Measurements from ENCODE around the gene NACC2.
"Not testable (repeated sequence)": the region's sequence is repeated elsewhere in the genome, so short reads cannot be mapped to it uniquely, and the experiment has no call there.

NACC2 gene

GRCh38 chr9:135979547-135980166 lies 115.4 kb downstream of the NACC2 start:
- no peak for DNase-seq (ENCODE audit: low read depth in 2 of 2)

DNA sequence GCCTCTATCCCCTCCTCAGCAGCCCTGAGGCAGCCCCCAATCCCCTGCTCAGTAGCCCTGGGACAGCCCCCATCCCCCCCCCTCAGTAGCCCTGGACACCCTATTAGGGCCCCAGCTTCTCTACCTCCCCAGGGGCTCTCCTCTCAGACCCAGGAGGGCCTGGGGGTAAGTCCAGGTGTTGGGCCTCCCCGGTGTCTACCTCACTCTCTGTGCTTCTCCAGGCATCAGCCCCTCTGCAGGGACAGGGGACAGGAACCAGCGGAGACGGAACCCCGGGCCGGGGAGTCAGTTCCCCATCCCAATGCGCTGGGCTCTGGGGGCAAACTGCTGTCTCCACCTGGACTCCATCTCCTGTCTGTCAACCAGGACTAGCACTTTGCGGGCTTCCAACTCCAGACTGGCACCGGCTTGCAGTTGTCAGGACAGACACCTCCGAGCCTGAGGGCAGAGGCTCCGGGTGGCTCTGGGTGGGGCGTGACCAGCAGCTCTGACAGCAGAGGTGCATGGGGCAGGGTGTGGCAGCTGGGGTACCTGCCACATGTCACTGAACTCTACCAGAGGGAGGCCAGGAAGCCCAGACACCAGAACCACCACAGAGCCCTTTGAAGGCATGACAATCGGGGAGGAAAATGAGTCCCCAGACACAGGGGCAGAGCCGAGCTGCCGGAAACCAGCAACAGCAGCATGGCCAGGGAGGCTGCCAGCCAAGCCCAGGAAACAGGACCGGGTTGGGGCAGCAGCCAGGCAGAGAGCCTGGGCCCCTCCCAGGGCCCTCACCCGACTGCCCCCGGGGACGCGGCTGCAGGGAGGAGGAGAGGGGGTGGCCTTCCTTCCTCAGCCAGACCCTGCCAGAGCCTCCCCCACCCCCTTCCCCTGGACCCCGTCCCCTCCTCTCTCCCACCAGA lies 116.2 kb downstream of the NACC2 start:
- peak in 1 of 2 donors; percentile 19 for DNase-seq (ENCODE audit: low read depth in 2 of 2)

DNA sequence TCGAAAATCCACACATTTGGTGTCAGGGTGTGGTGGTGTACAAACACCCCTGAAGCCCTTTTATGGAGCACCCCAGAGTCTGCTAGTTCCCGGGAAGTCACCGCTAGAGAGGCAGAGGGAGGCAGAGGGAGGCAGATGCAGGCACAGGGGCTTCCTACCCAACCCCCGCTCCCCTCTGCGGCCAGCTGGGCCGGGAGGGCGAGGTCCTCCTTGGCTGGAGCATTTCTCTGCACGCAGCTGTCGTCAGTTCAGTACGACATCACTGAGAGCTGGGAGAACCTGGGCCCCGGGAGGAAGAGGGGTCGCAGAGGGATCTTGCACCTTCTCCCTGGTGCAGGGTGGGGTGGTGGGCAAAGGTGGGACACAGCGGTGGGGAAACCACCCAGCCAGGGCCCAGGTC lies 118.1 kb downstream of the NACC2 start:
- no peak for DNase-seq (ENCODE audit: low read depth in 2 of 2)

GRCh38 chr9:135976531-135976930 lies 118.6 kb downstream of the NACC2 start:
- no peak for DNase-seq (ENCODE audit: low read depth in 2 of 2)

DNA sequence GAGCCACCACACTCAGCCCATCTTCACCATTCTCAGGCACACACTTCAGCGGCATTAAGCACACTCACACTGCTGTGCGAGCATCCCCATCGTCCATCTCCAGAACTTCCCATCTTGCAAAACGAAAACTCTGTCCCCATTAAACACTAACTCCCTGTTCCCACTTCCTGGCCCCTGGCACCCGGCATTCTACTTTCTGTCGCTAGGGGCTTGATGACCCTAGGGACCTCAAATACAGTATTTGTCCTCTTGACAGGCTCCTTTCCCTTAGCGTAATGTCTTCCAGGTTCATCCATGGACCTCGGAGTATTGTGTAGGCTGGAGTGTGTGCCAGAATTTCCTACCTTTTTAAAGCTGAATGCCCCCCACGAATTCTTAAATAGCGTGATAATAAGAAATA lies 119.3 kb downstream of the NACC2 start:
- no peak for DNase-seq (ENCODE audit: low read depth in 2 of 2)

DNA sequence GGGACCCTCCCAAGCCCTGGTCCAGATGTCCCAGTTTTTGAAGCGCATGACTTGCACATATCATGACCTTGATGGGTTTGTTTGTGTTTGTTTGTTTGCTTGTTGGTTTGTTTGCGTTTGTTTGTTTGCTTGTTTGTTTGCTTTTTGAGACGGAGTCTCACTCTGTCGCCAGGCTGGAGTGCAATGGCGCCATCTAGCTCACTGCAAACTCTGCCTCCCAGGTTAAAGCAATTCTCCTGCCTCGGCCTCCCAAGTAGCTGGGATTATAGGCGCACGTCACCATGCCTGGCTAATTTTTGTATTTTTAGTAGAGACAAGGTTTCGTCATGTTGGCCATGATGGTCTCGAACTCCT lies 120.9 kb downstream of the NACC2 start:
- DNase-seq (ENCODE audit: low read depth in 2 of 2), result no peak

- DNase-seq (ENCODE audit: low read depth in 2 of 2), result no peak
Observed at GRCh38 chr9:135973277-135974219, 121.5 kb downstream of the NACC2 start.

DNA sequence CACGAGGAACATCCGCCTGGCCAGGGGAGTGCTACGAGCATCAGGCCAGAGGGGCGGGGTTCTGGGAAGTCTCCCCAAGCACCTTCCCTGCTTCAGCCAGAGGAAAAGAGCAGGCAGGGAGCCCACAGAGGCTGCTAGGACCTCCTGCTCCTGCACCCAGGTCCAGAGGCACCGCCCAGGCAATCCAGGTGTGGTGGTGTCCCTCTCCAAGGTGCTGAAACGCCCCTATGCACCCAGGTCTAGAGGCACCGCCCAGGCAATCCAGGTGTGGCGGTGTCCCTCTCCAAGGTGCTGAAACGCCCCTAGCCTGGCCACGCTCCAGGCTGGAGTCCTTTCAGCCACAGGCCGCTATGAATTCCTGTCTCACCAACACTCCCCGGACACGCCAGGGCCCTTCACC lies 123.2 kb downstream of the NACC2 start:
- no peak for DNase-seq (ENCODE audit: low read depth in 2 of 2)

DNA sequence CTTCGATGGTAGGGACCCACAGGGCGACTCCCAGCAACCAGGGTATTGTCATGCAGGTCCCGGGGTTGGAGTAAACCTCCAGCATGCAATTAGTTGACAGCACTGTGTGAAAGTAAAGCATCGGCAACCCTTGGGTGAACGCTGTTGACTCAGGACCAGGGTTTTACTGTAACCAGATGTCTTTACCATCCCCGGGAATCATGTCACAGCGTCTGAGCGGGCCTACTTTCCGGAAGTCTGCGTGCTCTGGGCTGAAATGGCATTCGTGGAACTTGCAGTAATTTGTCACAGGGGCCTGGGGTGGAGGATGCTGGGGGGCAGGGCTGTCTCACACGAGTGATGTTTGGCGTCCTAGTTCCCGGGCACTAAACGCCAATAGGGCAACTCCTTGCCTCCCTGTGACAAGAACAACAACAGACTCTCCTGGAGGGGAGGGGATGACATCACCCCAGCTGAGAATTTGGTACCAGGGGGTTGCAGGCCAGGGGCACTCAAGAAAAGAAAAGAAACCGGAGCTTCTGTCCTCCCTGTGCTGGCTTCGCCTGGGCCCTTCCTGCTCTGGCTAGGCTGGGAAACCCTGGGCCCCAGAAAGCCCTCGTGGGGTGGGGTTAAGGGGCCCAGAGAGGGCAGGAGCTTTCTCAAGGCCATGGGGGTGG lies 123.8 kb downstream of the NACC2 start:
- DNase-seq (ENCODE audit: low read depth in 2 of 2), result no peak

DNA sequence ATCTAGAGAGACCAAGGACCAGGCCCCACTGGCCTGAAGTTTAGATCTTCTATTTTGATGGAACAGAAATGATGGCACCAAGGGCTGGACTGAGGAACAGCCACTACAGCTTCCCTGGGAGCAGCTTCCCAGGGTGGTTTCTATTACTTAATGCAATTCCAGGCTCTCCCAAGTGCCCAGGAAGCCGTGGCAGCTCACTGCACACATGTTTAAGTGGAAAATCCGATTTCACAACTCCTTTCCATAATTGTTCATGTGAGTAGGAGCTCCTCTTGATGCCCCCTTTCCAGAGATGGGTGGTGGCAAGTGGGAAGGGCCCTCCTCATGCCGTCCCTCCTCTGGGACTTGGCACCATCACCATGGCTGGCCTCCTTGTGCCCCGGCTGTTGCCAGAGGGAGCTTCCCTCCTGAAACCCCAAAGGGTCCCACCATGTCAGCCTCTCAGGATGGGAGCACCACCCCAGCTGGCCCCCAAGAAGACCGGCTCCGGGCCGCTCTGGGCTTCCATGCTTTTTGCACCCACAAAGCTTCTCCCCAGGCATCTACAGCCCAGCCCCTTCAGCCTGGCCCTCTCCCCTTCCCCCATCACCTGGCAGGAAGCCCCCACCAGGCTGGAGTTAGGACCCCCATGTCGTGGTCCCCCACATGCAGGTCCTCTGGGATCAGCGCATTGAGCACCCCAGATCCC lies 124.8 kb downstream of the NACC2 start:
- DNase-seq (ENCODE audit: low read depth in 2 of 2), result no peak

DNA sequence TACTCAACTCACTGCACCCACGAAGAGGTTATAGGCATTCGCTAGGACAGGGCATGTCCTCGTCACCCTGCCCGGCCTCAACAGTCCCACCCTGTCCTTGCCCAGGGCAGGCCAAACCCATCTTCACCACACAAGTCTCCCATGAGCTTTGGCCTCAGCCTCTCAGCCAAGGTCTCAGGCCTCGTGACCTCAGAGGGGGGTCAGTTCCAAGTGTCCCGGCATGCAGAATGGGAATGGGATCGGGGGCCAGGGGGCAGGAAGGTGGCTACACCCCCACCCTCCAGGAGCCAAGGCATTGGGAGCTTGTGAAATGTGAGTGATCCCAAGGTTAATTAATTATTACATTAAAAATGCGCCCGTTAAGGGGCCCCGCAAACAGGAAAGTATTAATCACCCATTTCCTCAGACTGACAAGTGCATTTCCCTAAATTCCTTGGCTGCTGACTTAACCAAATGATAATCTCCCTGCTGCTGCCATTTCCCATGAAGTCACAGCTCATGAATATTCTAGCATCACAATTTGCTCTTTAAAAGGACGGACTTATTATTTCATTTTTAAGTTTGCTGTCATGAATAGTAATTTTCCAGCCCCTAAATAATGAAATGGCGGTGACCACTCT lies 125.9 kb downstream of the NACC2 start:
- no peak for DNase-seq (ENCODE audit: low read depth in 2 of 2)

DNA sequence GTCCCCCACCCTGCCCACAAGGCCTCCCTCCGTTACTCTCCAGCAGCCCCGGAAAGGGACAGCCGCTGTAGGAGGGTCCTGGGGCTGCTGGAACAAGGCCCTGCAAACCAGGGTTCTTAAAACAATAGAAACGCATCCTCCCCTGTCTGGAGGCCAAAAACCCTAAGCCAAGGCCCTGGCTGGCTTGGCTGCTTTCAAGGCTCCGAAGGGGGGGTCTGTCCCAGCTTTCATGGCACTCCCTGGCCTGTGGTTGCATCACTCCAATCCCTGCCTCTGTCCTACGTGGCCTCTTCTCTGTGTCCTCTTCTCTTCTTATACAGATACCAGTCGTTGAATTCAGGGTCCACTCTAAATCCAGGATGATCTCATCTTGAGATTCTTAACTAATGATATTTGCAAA lies 126.5 kb downstream of the NACC2 start:
- no peak for DNase-seq (ENCODE audit: low read depth in 2 of 2)

DNA sequence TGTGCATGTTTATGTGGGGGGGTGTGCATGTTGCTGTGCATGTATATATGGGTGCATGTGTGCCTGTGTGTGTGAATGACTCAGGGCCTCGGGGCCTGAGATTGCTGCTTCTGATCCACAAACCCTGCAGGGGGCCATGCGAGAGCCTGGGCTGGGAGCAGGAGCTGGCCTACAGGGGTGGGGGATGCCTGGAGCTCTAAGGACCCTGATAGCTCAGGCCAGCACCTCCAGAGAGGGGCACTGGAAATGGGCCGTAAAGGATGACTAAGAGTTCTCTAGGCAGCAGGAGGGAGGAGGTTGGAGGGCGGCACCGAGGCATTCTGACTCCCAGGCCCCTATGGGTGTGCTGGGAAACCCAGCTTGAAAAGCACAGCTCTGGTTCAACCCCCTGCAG lies 127.0 kb downstream of the NACC2 start:
- no peak for DNase-seq (ENCODE audit: low read depth in 2 of 2)

- not testable (repeated sequence) for DNase-seq (ENCODE audit: low read depth in 2 of 2)
Observed at GRCh38 chr9:135966916-135967260, 128.2 kb downstream of the NACC2 start.

GRCh38 chr9:135965124-135965756 lies 129.8 kb downstream of the NACC2 start:
- no peak for DNase-seq (ENCODE audit: low read depth in 2 of 2)

DNA sequence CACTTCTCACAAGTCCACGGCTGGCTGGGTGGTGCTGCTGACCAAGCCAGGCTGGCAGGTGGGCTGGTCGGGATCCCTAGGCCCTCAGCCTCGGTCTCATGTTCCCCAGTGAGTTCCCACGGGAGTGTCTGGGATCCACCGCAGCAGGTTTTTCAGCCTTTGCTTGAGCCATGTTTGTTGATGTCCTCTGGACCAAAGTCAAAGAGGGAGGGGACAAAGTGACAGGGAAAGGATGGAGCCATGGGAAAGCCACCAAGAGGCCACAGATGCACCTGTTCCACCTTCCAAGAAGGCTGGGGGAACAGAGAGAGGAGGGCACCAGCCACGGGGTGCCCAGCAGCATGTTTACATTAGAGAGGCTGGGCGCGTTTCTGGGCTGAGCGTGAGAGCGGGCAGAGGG lies 131.2 kb downstream of the NACC2 start:
- no peak for DNase-seq (ENCODE audit: low read depth in 2 of 2)

DNA sequence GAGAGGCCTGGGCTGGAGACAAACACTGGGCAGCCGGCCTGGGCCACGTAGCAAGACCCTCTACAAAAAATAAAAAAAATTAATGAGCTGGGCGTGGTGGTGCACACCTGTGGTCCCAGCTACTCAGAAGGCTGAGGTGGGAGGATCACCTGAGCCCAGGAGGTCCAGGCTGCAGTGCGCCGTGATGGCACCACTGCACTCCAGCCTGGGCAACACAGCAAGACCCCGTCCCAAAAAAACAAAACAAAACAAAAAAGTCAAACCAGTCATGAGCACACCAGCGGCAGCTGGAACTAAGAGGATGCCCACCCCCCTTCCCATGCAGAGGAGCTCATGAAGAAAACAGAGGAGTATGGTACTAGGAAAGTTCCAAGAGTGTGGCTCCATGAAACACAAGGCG lies 131.8 kb downstream of the NACC2 start:
- no peak for DNase-seq (ENCODE audit: low read depth in 2 of 2)

DNA sequence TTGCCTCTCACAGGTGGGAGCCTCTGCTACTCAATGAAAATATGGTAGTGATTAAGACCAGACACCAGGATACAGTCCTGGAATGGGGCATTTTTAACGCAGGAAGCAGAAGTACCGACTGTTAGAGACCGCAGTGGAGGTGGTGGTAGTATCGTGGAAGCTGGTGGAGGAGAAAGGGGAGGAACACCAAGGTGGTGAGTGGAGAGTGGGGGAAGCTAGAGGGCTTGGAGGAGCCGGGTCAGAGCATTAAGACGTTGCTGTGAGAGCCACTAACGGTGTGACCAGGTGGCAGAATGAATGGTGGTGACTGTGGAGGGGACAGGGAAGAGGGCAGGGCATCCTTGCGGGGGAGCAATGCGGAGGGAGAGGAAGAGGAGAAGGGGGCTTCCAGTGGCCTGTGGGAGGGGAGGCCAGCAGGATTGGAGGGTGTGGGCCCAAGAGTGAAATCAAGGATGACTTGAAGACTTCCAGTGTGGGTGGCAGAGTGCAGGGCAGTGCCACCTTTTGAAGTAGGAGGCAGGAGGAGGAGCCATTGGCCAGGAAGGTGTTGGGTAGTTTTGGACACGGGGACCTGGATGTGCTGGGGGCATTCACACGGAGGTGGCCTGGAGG lies 132.3 kb downstream of the NACC2 start:
- no peak for DNase-seq (ENCODE audit: low read depth in 2 of 2)

- no peak for DNase-seq (ENCODE audit: low read depth in 2 of 2)
Observed at GRCh38 chr9:135961811-135962695, 133.0 kb downstream of the NACC2 start.
